HG03280 (cell line): ENCODE data around the gene CYP4F11.
"Not testable (repeated sequence)": the region's sequence is repeated elsewhere in the genome, so short reads cannot be mapped to it uniquely, and the experiment has no call there.

ENCODE experiments used
- ATAC-seq: cut with Tn5 transposase; IDR thresholded peaks from one replicate; pipeline ENCODE4 v1.9.1; 2021; ENCODE audit warnings: mild to moderate bottlenecking, moderate library complexity; ENCODE audit not compliant: unreplicated experiment

Gene CYP4F11

GRCh38 chr19:15885167-15885566 lies 49.2 kb downstream of the CYP4F11 start:
- no peak for ATAC-seq

GRCh38 chr19:15883329-15883728 lies 51.0 kb downstream of the CYP4F11 start:
- not testable (repeated sequence) for ATAC-seq

DNA sequence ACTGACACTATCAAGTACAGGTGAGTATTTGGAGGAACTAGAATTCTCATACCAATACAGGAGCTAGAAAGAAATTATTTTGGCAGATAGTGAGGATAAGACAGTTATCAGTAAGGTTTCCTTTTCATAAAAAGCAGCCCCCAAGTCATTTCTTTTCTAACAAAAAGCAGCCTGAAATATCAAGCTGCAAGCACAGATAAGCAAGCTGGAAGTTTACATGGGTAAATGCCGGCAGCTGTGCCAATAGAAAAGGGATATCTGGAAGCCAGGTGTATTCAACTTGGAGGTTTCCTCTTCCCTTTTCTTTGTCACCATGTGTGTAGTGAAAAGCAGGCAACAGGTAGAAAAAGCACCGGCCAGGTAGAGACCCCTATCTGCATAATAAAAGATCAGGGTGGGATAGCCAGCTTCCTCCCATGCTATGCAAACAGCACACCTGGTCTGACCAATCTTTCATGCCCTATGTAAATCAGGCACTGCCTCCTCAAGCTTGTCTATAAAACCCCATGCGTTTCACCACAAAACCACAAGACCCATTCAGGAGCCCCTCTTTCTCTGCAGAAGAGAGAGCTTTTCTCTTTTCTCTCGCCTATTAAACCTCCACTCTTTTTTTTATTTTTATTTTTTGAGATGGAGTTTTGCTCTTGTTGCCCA lies 59.4 kb downstream of the CYP4F11 start:
- no peak for ATAC-seq

GRCh38 chr19:15873771-15874170 lies 60.6 kb downstream of the CYP4F11 start:
- not testable (repeated sequence) for ATAC-seq

GRCh38 chr19:15871570-15871969 lies 62.8 kb downstream of the CYP4F11 start:
- ATAC-seq, result no peak

DNA sequence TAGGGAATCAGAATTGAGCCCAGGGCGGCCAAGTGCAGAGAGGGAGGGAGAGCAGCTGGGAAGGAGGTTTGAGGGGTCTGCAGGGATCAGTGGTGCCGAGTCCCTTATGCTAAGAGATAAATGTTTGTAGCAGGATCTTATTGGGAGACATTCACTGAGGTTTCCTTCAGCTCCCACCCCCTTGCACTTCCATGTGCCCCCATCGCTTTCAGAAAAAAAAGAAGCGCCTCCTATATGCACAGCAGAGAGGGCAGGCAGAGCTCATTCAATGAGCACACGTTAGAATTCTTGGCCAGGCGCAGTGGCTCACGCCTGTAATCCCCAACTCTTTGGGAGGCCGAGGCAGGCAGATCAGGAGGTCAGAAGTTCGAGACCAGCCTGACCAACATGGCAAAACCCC lies 64.5 kb downstream of the CYP4F11 start:
- no peak for ATAC-seq

GRCh38 chr19:15869109-15869555 lies 65.2 kb downstream of the CYP4F11 start:
- no peak for ATAC-seq

GRCh38 chr19:15866636-15867035 lies 67.7 kb downstream of the CYP4F11 start:
- no peak for ATAC-seq

DNA sequence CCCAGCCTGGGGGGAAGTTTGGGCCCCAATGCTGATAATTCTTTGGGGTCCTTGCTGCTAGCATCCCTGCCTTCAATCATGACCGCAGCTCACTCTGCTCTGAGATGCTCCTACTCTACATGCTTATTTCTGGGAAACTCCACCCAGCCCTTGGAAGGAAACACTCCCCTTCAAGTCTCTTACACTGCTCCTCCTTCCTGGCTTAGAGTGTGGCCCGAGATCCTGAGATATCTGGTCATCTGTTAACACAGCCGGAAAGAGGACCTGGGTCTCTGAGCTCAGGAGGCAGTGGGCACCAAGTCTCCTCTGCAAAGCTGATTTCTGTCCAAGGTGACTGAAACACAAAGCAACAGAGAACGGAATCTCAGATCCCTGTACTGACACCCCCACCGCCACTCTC lies 69.5 kb downstream of the CYP4F11 start:
- no peak for ATAC-seq

DNA sequence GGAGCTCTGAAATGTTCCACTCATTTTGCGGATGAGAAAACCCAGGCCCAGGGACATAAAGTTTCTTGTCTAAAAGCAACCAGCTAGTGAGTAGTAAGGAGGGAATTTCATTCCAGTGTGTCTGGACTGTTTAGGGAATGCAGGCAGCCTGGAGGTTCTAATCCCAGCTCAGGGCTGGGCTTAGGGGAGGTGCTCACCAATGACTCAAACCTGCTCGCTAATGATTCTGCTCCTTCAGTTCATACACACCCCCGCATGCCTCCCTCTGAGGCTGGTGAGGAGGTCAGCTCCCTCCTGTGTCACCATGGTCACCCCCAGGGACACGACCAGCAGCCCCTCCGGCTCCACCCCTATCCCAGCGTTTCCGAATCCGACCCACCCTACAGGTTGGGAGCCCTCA lies 71.1 kb downstream of the CYP4F11 start:
- ATAC-seq, result no peak

DNA sequence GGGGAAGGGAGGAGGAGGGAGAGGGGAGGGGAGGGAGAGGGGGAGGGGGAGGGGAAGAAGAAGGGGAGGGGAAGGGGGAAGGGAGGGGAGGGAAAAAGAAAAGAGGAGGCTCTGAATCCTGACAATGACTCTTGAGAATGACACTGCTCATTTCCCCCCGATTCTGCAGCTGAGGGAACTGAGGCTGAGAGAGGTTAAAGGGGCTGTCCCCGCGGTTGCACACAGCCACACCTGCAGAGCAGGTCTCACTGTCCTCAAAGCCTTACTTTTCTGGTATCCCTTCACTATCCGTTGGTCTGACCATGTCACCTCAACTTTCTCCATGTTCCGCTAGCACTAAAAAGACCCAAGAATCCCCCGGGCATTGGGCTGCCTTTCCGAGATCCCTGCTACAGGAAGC lies 71.9 kb downstream of the CYP4F11 start:
- ATAC-seq, result no peak
